Measurements from ENCODE around the gene DLG1.

DNA sequence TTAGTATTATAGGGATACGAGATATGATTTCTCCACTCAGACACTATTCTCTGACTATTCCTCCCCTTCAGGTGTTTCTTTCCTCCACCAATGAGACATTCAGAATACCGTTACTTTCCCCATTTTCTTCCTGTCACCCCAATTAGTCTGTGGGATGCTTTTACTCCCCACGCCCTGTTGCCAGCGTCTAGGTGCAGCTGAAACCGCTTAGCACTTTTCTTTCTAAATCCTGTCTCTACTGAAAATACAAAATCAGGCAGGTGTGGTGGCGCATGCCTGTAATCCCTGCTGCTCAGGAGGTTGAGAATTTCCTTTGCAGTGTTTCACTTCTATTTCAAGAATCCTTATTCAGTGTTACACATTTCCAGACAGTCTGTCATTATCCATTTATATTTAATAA lies 49.6 kb upstream of the DLG1 start:
- TF ChIP-seq, protein P1, sequence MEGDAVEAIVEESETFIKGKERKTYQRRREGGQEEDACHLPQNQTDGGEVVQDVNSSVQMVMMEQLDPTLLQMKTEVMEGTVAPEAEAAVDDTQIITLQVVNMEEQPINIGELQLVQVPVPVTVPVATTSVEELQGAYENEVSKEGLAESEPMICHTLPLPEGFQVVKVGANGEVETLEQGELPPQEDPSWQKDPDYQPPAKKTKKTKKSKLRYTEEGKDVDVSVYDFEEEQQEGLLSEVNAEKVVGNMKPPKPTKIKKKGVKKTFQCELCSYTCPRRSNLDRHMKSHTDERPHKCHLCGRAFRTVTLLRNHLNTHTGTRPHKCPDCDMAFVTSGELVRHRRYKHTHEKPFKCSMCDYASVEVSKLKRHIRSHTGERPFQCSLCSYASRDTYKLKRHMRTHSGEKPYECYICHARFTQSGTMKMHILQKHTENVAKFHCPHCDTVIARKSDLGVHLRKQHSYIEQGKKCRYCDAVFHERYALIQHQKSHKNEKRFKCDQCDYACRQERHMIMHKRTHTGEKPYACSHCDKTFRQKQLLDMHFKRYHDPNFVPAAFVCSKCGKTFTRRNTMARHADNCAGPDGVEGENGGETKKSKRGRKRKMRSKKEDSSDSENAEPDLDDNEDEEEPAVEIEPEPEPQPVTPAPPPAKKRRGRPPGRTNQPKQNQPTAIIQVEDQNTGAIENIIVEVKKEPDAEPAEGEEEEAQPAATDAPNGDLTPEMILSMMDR (conservative IDR thresholded peaks at IDR 0.05; ENCODE audit: low read depth, low read length) = no peak
- TF ChIP-seq RCOR1 (IDR thresholded peaks at IDR 0.05; ENCODE audit: insufficient replicate concordance, low read length) = no peak

Measured in IMR-90 (cell line).